ENCODE results near the gene PSMB3. TPM values are rescaled to one million over a fixed set of nuclear protein-coding genes. Genes with fewer than 3 reads are reported as not detected.
A peak's percentile ranks its signal among the peaks of the same experiment; 100 is the strongest.

Gene PSMB3
- total and polyA plus RNA-seq, 3 donors from 2014 or later: 111 to 144 (median 113) TPM

GRCh38 chr17:38746004-38746848 lies 6.3 kb upstream of the PSMB3 start:
- no peaks in the 10 kb centered on the region for H3K36me3 ChIP-seq (ENCODE audit: low read depth, missing control alignments)
- intact Hi-C loops (cut with DNase I; ENCODE audit: low total_unique reads): no loop called here
- peak overlapping the region in 1 of 2 donors; percentile 10 for H3K27ac ChIP-seq
- H3K27me3 ChIP-seq: no peaks in the 10 kb centered on the region
- H3K9me3 ChIP-seq: no peaks in the 10 kb centered on the region
- 42 to 44% methylated on average over 6 to 8 of the region's 8 CpGs for WGBS, 2 donors
- H3K4me1 ChIP-seq: peaks cover 48% of the 10 kb centered on the region
- DNase-seq: peak; percentile 49
- peak overlapping the region in 1 of 2 donors; percentile 92 for H3K4me3 ChIP-seq
- no peak for TF ChIP-seq POLR2A (IDR thresholded peaks at IDR 0.05)
- TF ChIP-seq CTCF (IDR thresholded peaks at IDR 0.05): no peak

GRCh38 chr17:38746849-38747462 lies 5.6 kb upstream of the PSMB3 start:
- H3K27ac ChIP-seq: peak overlapping the region; percentile 10 to 85
- intact Hi-C loops (cut with DNase I; ENCODE audit: low total_unique reads): no loop called here
- peaks cover 41% of the 10 kb centered on the region for H3K4me1 ChIP-seq
- no peak for DNase-seq
- TF ChIP-seq POLR2A (IDR thresholded peaks at IDR 0.05) (no peak), CTCF (IDR thresholded peaks at IDR 0.05) (no peak)
- H3K4me3 ChIP-seq: peak overlapping the region; percentile 81 to 92
- 1 to 5% methylated on average over 11 of the region's 21 CpGs for WGBS, 2 donors
- H3K9me3 ChIP-seq: no peaks in the 10 kb centered on the region
- no peaks in the 10 kb centered on the region for H3K36me3 ChIP-seq (ENCODE audit: low read depth, missing control alignments)
- no peaks in the 10 kb centered on the region for H3K27me3 ChIP-seq

- Histone ChIP-seq H3K4me3 (peak overlapping the region; percentile 81 to 92), H3K36me3 (ENCODE audit: low read depth, missing control alignments) (no peaks in the 10 kb centered on the region), H3K27ac (peak overlapping the region; percentile 81 to 85), H3K4me1 (peaks cover 35% of the 10 kb centered on the region), H3K27me3 (no peaks in the 10 kb centered on the region), H3K9me3 (no peaks in the 10 kb centered on the region)
- no peak for DNase-seq
- TF ChIP-seq CTCF (IDR thresholded peaks at IDR 0.05): no peak
- TF ChIP-seq POLR2A (IDR thresholded peaks at IDR 0.05): no peak
- intact Hi-C loops (cut with DNase I; ENCODE audit: low total_unique reads): no loop called here
- WGBS, 2 donors: 1 to 2% methylated on average over 35 to 40 of the region's 64 CpGs
Observed at GRCh38 chr17:38747463-38748148, 4.9 kb upstream of the PSMB3 start.

GRCh38 chr17:38748149-38748891 lies 4.2 kb upstream of the PSMB3 start, which contains the start of gene PCGF2:
TSS of gene PCGF2 (minus strand) at chr17:38748336. CDS start at chr17:38740402, 7,934 bp downstream.
- Histone ChIP-seq H3K27ac (peak within 1 kb of the TSS; percentile 81 to 85), H3K4me3 (peak within 1 kb of the TSS; percentile 81 to 92), H3K36me3 (ENCODE audit: low read depth, missing control alignments) (no peaks in the 10 kb centered on the region), H3K27me3 (no peaks in the 10 kb centered on the region), H3K9me3 (no peaks in the 10 kb centered on the region), H3K4me1 (peaks cover 33% of the 10 kb centered on the region)
- 0 to 1% methylated on average over 9 to 41 of the region's 47 CpGs for WGBS, 2 donors
- DNase-seq: peak; percentile 96
- intact Hi-C loops (cut with DNase I; ENCODE audit: low total_unique reads): no loop called here
- TF ChIP-seq CTCF (IDR thresholded peaks at IDR 0.05): no peak
- no peak for TF ChIP-seq POLR2A (IDR thresholded peaks at IDR 0.05)
